RWPE1 (cell line): ENCODE results near the gene GALNT15.

Experiments used
- CTCF ChIA-PET: fragments of 350-600 bp; sonication (Branson Sonifier 250); formaldehyde crosslinking; extraction: SDS; loops from one replicate; lab custom pipeline; 2021; lab: Yijun Ruan, JAX
- POLR2A ChIA-PET: fragments of 400-600 bp; formaldehyde crosslinking; extraction: SDS; loops from one replicate; lab custom pipeline; 2020; ENCODE audit warnings: antibody characterized with exemption; ENCODE audit not compliant: low non-redundant PET; lab: Yijun Ruan, JAX
- DNase-seq: peaks from one replicate; pipeline ENCODE4 v3.0.0; 2012; ENCODE audit warnings: low spot score
- H3K27ac ChIP-seq: fragments of 450-650 bp; 2 replicates; pipeline ENCODE4 v1.5.1; 2017
- CTCF ChIP-seq: fragments of 450-650 bp; conservative IDR thresholded peaks from 2 replicates; pipeline ENCODE4 v1.5.1; 2017; ENCODE audit warnings: low read depth, mild to moderate bottlenecking

GALNT15 gene

GRCh38 chr3:16205156-16205870 lies 30.8 kb downstream of the GALNT15 start:
- ChIA-PET CTCF (no interaction called here), POLR2A (no interaction called here)
- TF ChIP-seq CTCF, result no peak
- DNase-seq, result no peak
- no peak overlapping the region for H3K27ac ChIP-seq

GRCh38 chr3:16207031-16207430 lies 32.6 kb downstream of the GALNT15 start:
- POLR2A ChIA-PET, result no interaction called here
- CTCF ChIA-PET, result no interaction called here
- no peak for DNase-seq
- H3K27ac ChIP-seq, result no peak overlapping the region
- TF ChIP-seq CTCF, result no peak

- DNase-seq, result no peak
- ChIA-PET CTCF (interaction anchor here (0.6 kb wide), 1 partner anchor 78 kb away, joined by 3 read pairs; no protein-coding TSS in a partner anchor), POLR2A (no interaction called here)
Observed at GRCh38 chr3:16211176-16211904, 36.9 kb downstream of the GALNT15 start.

GRCh38 chr3:16214366-16214765 lies 39.9 kb downstream of the GALNT15 start:
- CTCF ChIA-PET, result no interaction called here
- DNase-seq, result no peak
- no peak for TF ChIP-seq CTCF

More at GRCh38 chr3:16211176-16211904, 36.9 kb downstream of the GALNT15 start:
- no peak overlapping the region for H3K27ac ChIP-seq
- TF ChIP-seq CTCF, result no peak

GRCh38 chr3:16216373-16216935 lies 42.0 kb downstream of the GALNT15 start:
- CTCF ChIA-PET, result no interaction called here
- POLR2A ChIA-PET, result no interaction called here
- no peak for DNase-seq

More at GRCh38 chr3:16214366-16214765, 39.9 kb downstream of the GALNT15 start:
- no peak overlapping the region for H3K27ac ChIP-seq
- POLR2A ChIA-PET, result no interaction called here

More at GRCh38 chr3:16216373-16216935, 42.0 kb downstream of the GALNT15 start:
- TF ChIP-seq CTCF, result no peak
- H3K27ac ChIP-seq, result no peak overlapping the region
